Endothelial cell of umbilical vein (primary cell): ENCODE data around the gene ITGA5. TPM values are rescaled to one million over a fixed set of nuclear protein-coding genes. Genes with fewer than 3 reads are reported as not detected.

Source experiments
- BruUV-seq: library from RNA; stranded (reverse); fragments of 400-500 nt; replicated peaks from 2 replicates; lab custom pipeline; 2021; lab: Mats Ljungman, UMichigan
- CTCF ChIA-PET: fragments of 300-600, 350-600 bp; sonication (Branson Sonifier 250); formaldehyde crosslinking; loops from one replicate; lab custom pipeline; 2021; ENCODE audit warnings: antibody characterized with exemption, inconsistent platforms; lab: Charles Lee
- POLR2A ChIA-PET: fragments of 300-600, 350-600 bp; sonication (Branson Sonifier 250); formaldehyde crosslinking; loops from one replicate; lab custom pipeline; 2021; ENCODE audit warnings: antibody characterized with exemption, inconsistent platforms; lab: Charles Lee
- DNase-seq: peaks from one replicate; pipeline ENCODE4 v3.0.0-alpha.2; 2011; ENCODE audit warnings: low read depth, low spot score
- FAIRE-seq: peaks from 2 replicates; lab custom pipeline; 2011; peaks lifted over from hg19 to GRCh38; lab: Jason Lieb, UNC
- H2AFZ ChIP-seq: 2 replicates; pipeline ENCODE4 v1.6.0; 2012; ENCODE audit warnings: low read depth, low read length, control low read depth, inconsistent platforms
- H3K27ac ChIP-seq: 2 replicates; pipeline ENCODE4 v1.5.1; 2011; ENCODE audit warnings: low read depth, mild to moderate bottlenecking, control low read depth, low read length, moderate library complexity; ENCODE audit not compliant: insufficient read depth
- H3K27me3 ChIP-seq, 2 experiments: 2 replicates each; pipeline versions ENCODE4 v1.6.0 to v1.6.1; 2011; ENCODE audit warnings: low read length in 2 of 2, mixed read lengths in 1 of 2; ENCODE audit not compliant: control insufficient read depth in 2 of 2, insufficient read depth in 2 of 2
- H3K36me3 ChIP-seq, 2 experiments: 2 replicates in 1 of 2; 3 replicates in 1 of 2; pipeline ENCODE4 v1.5.1; 2011; ENCODE audit warnings: low read length in 2 of 2, mild to moderate bottlenecking in 1 of 2, moderate library complexity in 1 of 2; ENCODE audit not compliant: control insufficient read depth in 2 of 2, insufficient read depth in 2 of 2; ENCODE audit errors: extremely low read depth in 1 of 2
- H3K4me1 ChIP-seq: 3 replicates; pipeline ENCODE4 v1.5.1; 2011; ENCODE audit warnings: mild to moderate bottlenecking, low read length; ENCODE audit not compliant: control insufficient read depth, insufficient read depth; ENCODE audit errors: extremely low read depth
- H3K4me2 ChIP-seq: 2 replicates; pipeline ENCODE4 v1.6.1; 2011; ENCODE audit warnings: low read length, control low read depth, mixed read lengths; ENCODE audit not compliant: insufficient read depth
- H3K4me3 ChIP-seq, 3 experiments: fragments of 200-600 bp in 1 of 3; sonication (generic), shearing (Covaris generic) in 1 of 3; replicated peaks in 1 of 3; 2 replicates each; pipeline ENCODE4 v1.5.1; 2011 to 2016; ENCODE audit warnings: control low read depth in 3 of 3, low read length in 3 of 3, mild to moderate bottlenecking in 2 of 3, inconsistent platforms in 1 of 3, low read depth in 1 of 3, moderate library complexity in 1 of 3; ENCODE audit not compliant: insufficient read depth in 1 of 3
- H3K79me2 ChIP-seq: 2 replicates; pipeline ENCODE4 v1.6.0; 2012; ENCODE audit warnings: low read length, inconsistent platforms; ENCODE audit not compliant: control insufficient read depth, insufficient read depth
- H3K9ac ChIP-seq: replicated peaks from 2 replicates; pipeline ENCODE3; 2011; ENCODE audit warnings: low read length, control low read depth; ENCODE audit not compliant: insufficient read depth; ENCODE audit errors: extremely low read depth
- H3K9me1 ChIP-seq: replicated peaks from 3 replicates; pipeline ENCODE4 v1.6.0; 2011; ENCODE audit warnings: mild to moderate bottlenecking, low read length; ENCODE audit not compliant: control insufficient read depth, insufficient read depth; ENCODE audit errors: extremely low read depth
- H3K9me3 ChIP-seq: replicated peaks from 2 replicates; pipeline ENCODE4 v1.5.1; 2012; ENCODE audit warnings: low read length, inconsistent platforms; ENCODE audit not compliant: control insufficient read depth, insufficient read depth
- H4K20me1 ChIP-seq: replicated peaks from 2 replicates; pipeline ENCODE3; 2011; ENCODE audit warnings: mild to moderate bottlenecking, low read length; ENCODE audit not compliant: control insufficient read depth, insufficient read depth; ENCODE audit errors: extremely low read depth
- EZH2 ChIP-seq: IDR thresholded peaks from 2 replicates; pipeline ENCODE4 v1.6.1; 2012; ENCODE audit warnings: borderline replicate concordance, low read depth, mild to moderate bottlenecking, moderate library complexity, low read length, inconsistent platforms; ENCODE audit not compliant: severe bottlenecking
- FOS ChIP-seq: IDR thresholded peaks from 2 replicates; pipeline ENCODE4 v1.6.1; 2011; ENCODE audit warnings: mild to moderate bottlenecking, low read length, moderate library complexity, borderline replicate concordance; ENCODE audit not compliant: insufficient read depth
- GATA2 ChIP-seq: IDR thresholded peaks from 2 replicates; pipeline ENCODE4 v1.7.0; 2011; ENCODE audit warnings: low read depth, mild to moderate bottlenecking, moderate library complexity, mixed read lengths, low read length; ENCODE audit not compliant: insufficient read length, insufficient read depth
- JUN ChIP-seq: IDR thresholded peaks from 2 replicates; pipeline ENCODE4 v1.6.1; 2011; ENCODE audit warnings: borderline replicate concordance, low read depth; ENCODE audit not compliant: insufficient read length, insufficient read depth
- MAX ChIP-seq: IDR thresholded peaks from 2 replicates; pipeline ENCODE4 v1.6.1; 2011; ENCODE audit not compliant: insufficient read depth, insufficient read length
- POLR2A ChIP-seq: IDR thresholded peaks from 2 replicates; pipeline ENCODE4 v1.6.1; 2012; ENCODE audit warnings: low read depth, mild to moderate bottlenecking, control low read depth, low read length
- POLR2AphosphoS5 ChIP-seq: IDR thresholded peaks from 2 replicates; pipeline ENCODE4 v1.6.1; 2012; ENCODE audit warnings: low read depth, mild to moderate bottlenecking, control low read depth, low read length, moderate library complexity; ENCODE audit not compliant: insufficient read depth
- dilution Hi-C: fragments of 300-500 bp; cut with MboI; formaldehyde crosslinking; loops from one replicate; pipeline ENCODE4 v1.15.0; 2019; ENCODE audit warnings: low sequenced_read_pairs; ENCODE audit not compliant: extremely low pct_ligation_motif_present
- intact Hi-C: fragments of 100-400 bp; cut with micrococcal nuclease; formaldehyde crosslinking; loops from one replicate; pipeline ENCODE4 v1.10.0; 2022
- polyA plus RNA-seq, 4 experiments: library from polyadenylated mRNA; depleted of rRNA in 3 of 4; stranded (reverse) in 3 of 4; unstranded in 1 of 4; fragments of >200 nt; gene quantifications; 2 replicates each; pipeline versions ENCODE4 v1.2.1 to v1.2.3, GENCODE V29; 2011 to 2012; ENCODE audit warnings: missing spikeins in 1 of 4
- total RNA-seq: library from RNA; stranded (reverse); gene quantifications from 2 replicates; pipeline ENCODE4 v1.2.3, GENCODE V29; 2021

Gene ITGA5
- total and polyA plus RNA-seq, 2 donors (not counting 3 experiments of a cell fraction or from before 2014, with no cell fraction given), result 657 to 938 TPM

GRCh38 chr12:54389134-54389508, 29.9 kb downstream of the ITGA5 start:
- peak; percentile 13 for TF ChIP-seq POLR2AphosphoS5
- no peak for TF ChIP-seq FOS
- TF ChIP-seq POLR2A, result no peak
- no peak for TF ChIP-seq JUN
- TF ChIP-seq EZH2, result no peak
- no peak for TF ChIP-seq MAX
- TF ChIP-seq GATA2, result no peak
- no peaks in the 10 kb centered on the region for H3K9me1 ChIP-seq
- no peak overlapping the region for H3K9ac ChIP-seq
- ChIA-PET CTCF (interaction anchor here (3.0 kb wide), 1 partner anchor 11 kb away, joined by 13 read pairs; no protein-coding TSS in a partner anchor), POLR2A (no interaction called here)
- no peak overlapping the region for H3K4me2 ChIP-seq
- H3K27ac ChIP-seq, result no peak overlapping the region
- peaks cover 2 to 6% of the 10 kb centered on the region in 2 experiments for H3K36me3 ChIP-seq
- BruUV-seq, result no TSS peak
- H3K27me3 ChIP-seq, result no peaks in the 10 kb centered on the region
- intact Hi-C loops (no loop called here), dilution Hi-C loops (no loop called here)
- H2AFZ ChIP-seq, result no peak overlapping the region
- FAIRE-seq, result no peak
- no peaks in the 10 kb centered on the region for H3K79me2 ChIP-seq
- H3K9me3 ChIP-seq, result no peaks in the 10 kb centered on the region
- DNase-seq, result no peak
- no peaks in the 10 kb centered on the region for H4K20me1 ChIP-seq
- H3K4me3 ChIP-seq, result no peak overlapping the region
- H3K4me1 ChIP-seq, result no peaks in the 10 kb centered on the region
